ENCODE results near the gene HOMER2.

DNA sequence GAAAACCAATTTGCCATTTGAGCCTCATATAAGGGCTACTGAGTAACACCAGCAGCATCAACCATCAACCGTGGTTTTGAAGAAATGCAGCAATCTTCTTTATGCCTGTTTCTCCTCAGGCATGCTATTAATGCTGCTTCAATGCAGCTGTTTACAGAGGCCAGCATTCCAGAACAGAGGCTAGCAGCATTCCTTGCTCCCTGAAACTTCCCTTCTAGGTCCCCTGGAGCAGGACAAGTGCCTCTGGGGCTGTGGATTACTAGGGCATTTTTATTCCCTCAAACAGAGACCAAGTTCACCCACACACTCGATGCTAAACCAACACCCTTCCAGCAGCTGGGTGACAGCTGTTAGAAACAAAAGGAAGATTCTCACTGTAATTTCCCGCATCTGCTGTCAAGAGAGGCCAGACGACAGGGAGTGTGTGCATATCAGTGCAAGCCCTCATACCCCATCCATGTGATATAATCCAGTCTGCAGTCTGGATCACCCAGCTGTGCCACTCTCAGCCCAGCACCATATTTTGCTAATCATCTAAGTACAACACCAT, 57.5 kb downstream of the HOMER2 start:
- TF ChIP-seq EP300 (IDR thresholded peaks at IDR 0.05), result no peak
- TF ChIP-seq, protein P1, sequence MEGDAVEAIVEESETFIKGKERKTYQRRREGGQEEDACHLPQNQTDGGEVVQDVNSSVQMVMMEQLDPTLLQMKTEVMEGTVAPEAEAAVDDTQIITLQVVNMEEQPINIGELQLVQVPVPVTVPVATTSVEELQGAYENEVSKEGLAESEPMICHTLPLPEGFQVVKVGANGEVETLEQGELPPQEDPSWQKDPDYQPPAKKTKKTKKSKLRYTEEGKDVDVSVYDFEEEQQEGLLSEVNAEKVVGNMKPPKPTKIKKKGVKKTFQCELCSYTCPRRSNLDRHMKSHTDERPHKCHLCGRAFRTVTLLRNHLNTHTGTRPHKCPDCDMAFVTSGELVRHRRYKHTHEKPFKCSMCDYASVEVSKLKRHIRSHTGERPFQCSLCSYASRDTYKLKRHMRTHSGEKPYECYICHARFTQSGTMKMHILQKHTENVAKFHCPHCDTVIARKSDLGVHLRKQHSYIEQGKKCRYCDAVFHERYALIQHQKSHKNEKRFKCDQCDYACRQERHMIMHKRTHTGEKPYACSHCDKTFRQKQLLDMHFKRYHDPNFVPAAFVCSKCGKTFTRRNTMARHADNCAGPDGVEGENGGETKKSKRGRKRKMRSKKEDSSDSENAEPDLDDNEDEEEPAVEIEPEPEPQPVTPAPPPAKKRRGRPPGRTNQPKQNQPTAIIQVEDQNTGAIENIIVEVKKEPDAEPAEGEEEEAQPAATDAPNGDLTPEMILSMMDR (IDR thresholded peaks at IDR 0.05), result no peak
- no peak for TF ChIP-seq POLR2AphosphoS5 (IDR thresholded peaks at IDR 0.05)

All from suprapubic skin (tissue), 4 donors.